KMS-11 (cell line): Measurements from ENCODE around the gene SERGEF.

Experiments
- H2AFZ ChIP-seq: fragments of 200-600 bp; sonication (generic); 2 replicates; pipeline ENCODE4 v1.6.1; 2016; ENCODE audit warnings: antibody characterized with exemption, mixed run types, low read depth
- H3K27ac ChIP-seq: fragments of 200-600 bp; sonication (generic); 2 replicates; pipeline ENCODE4 v1.6.1; 2016; ENCODE audit warnings: mild to moderate bottlenecking, mixed run types
- H3K27me3 ChIP-seq: fragments of 200-600 bp; sonication (generic); 2 replicates; pipeline ENCODE4 v1.6.1; 2017; ENCODE audit warnings: mild to moderate bottlenecking, low read depth, mixed run types, moderate library complexity; ENCODE audit not compliant: insufficient read depth
- H3K36me3 ChIP-seq: fragments of 200-600 bp; sonication (generic); 2 replicates; pipeline ENCODE4 v1.6.1; 2017; ENCODE audit warnings: mild to moderate bottlenecking, mixed run types; ENCODE audit not compliant: insufficient read depth
- H3K4me1 ChIP-seq: fragments of 200-600 bp; sonication (generic); 2 replicates; pipeline ENCODE4 v1.6.1; 2016; ENCODE audit warnings: mild to moderate bottlenecking, low read depth, mixed run types; ENCODE audit not compliant: poor library complexity, severe bottlenecking
- H3K4me2 ChIP-seq: fragments of 200-600 bp; sonication (generic); 2 replicates; pipeline ENCODE4 v1.7.0; 2016; ENCODE audit warnings: mild to moderate bottlenecking, mixed run types
- H3K4me3 ChIP-seq: fragments of 200-600 bp; sonication (generic); IDR thresholded peaks from 2 replicates; pipeline ENCODE4 v1.6.1; 2017; ENCODE audit warnings: low read depth, low read length, mixed read lengths; ENCODE audit not compliant: insufficient read depth
- H3K79me2 ChIP-seq: fragments of 200-600 bp; sonication (generic); 2 replicates; pipeline ENCODE4 v1.6.1; 2016; ENCODE audit warnings: low read depth, mixed run types; ENCODE audit not compliant: insufficient read depth
- H3K9ac ChIP-seq: fragments of 200-600 bp; sonication (generic); 2 replicates; pipeline ENCODE4 v1.6.1; 2016; ENCODE audit warnings: mild to moderate bottlenecking, mixed run types
- H4K20me1 ChIP-seq: fragments of 200-600 bp; sonication (generic); 2 replicates; pipeline ENCODE4 v1.6.1; 2016; ENCODE audit warnings: mild to moderate bottlenecking, mixed run types; ENCODE audit not compliant: insufficient read depth
- CTCF ChIP-seq: fragments of 200-600 bp; sonication (generic); conservative IDR thresholded peaks from 2 replicates; pipeline ENCODE4 v1.6.1; 2017; ENCODE audit warnings: low read depth, mild to moderate bottlenecking, antibody characterized with exemption, low read length, moderate library complexity, mixed read lengths

Gene SERGEF

GRCh38 chr11:17921659-17922415 lies 91.0 kb downstream of the SERGEF start:
- H3K4me2 ChIP-seq: peak overlapping the region; percentile 16; the same call in 1 of the 2 replicates

GRCh38 chr11:17918049-17918605 lies 94.7 kb downstream of the SERGEF start:
- no peak overlapping the region for H3K4me2 ChIP-seq
- H3K9ac ChIP-seq: no peak overlapping the region
- H3K4me1 ChIP-seq: peaks cover 16% of the 10 kb centered on the region
- no peaks in the 10 kb centered on the region for H3K36me3 ChIP-seq
- no peak overlapping the region for H3K4me3 ChIP-seq
- no peak overlapping the region for H2AFZ ChIP-seq
- no peak for TF ChIP-seq CTCF
- no peaks in the 10 kb centered on the region for H3K27me3 ChIP-seq
- no peaks in the 10 kb centered on the region for H3K79me2 ChIP-seq
- H3K27ac ChIP-seq: no peak overlapping the region
- H4K20me1 ChIP-seq: no peaks in the 10 kb centered on the region

More at GRCh38 chr11:17921659-17922415, 91.0 kb downstream of the SERGEF start:
- H3K36me3 ChIP-seq: no peaks in the 10 kb centered on the region
- H2AFZ ChIP-seq: no peak overlapping the region
- H3K4me1 ChIP-seq: peaks cover 16% of the 10 kb centered on the region
- no peaks in the 10 kb centered on the region for H3K79me2 ChIP-seq
- H3K27me3 ChIP-seq: no peaks in the 10 kb centered on the region
- H3K4me3 ChIP-seq: no peak overlapping the region
- TF ChIP-seq CTCF: no peak
- H3K9ac ChIP-seq: no peak overlapping the region
- H3K27ac ChIP-seq: no peak overlapping the region
- no peaks in the 10 kb centered on the region for H4K20me1 ChIP-seq

GRCh38 chr11:17917556-17917955 lies 95.3 kb downstream of the SERGEF start:
- Histone ChIP-seq H3K36me3 (no peaks in the 10 kb centered on the region), H3K9ac (no peak overlapping the region), H3K4me2 (no peak overlapping the region), H2AFZ (no peak overlapping the region), H3K79me2 (no peaks in the 10 kb centered on the region), H3K27ac (no peak overlapping the region), H3K27me3 (no peaks in the 10 kb centered on the region), H3K4me3 (no peak overlapping the region), H3K4me1 (peaks cover 14% of the 10 kb centered on the region), H4K20me1 (no peaks in the 10 kb centered on the region)
- no peak for TF ChIP-seq CTCF

- Histone ChIP-seq H3K4me1 (no peaks in the 10 kb centered on the region), H3K4me3 (no peak overlapping the region), H3K4me2 (no peak overlapping the region), H3K36me3 (no peaks in the 10 kb centered on the region), H2AFZ (no peak overlapping the region), H3K79me2 (no peaks in the 10 kb centered on the region), H3K9ac (no peak overlapping the region), H4K20me1 (no peaks in the 10 kb centered on the region), H3K27ac (no peak overlapping the region), H3K27me3 (no peaks in the 10 kb centered on the region)
- TF ChIP-seq CTCF: no peak
Measured at GRCh38 chr11:17915500-17916143, 97.2 kb downstream of the SERGEF start.
